Measurements from ENCODE around the gene HELZ.
"Not testable (repeated sequence)": the region's sequence is repeated elsewhere in the genome, so short reads cannot be mapped to it uniquely, and the experiment has no call there.

The HELZ gene

DNA sequence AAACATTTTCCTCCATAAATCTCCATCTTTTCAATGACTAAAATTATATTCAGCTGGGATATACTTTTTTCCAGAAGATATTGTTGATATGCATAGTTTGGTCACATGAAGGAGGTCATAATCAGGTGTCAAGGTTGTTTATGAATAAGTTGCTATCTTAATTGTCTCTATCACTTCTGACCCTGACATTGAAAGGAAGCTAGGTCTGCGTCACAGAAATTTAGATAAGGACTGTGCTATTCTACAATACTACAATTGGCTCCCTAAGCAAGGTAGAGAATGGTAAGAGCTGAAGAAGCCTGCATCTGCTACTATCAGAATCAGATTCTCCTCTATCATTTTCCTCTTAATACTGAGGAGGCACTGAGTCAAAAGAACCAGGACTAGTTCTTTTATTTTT, 133.2 kb downstream of the HELZ start:
- DNase-seq, result no peak

DNA sequence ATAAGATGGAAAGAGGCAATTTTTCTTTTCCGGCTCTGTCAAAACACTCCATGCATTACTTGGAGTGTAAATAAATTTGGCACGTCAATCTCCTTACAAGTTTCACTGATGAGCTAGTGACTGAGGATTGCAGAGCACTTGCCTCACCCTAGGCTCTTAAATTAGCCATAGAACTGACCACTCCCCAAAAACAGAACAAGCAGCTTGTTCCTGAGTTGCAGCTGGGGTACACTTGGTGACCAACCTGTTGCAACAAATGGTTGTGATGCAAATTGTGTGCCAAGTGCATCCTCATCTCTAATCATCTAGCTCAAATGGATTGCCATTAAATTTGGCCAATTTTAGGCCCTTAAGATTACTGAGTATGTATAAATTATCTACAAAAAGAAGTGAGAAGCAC, 133.7 kb downstream of the HELZ start:
- no peak for DNase-seq

DNA sequence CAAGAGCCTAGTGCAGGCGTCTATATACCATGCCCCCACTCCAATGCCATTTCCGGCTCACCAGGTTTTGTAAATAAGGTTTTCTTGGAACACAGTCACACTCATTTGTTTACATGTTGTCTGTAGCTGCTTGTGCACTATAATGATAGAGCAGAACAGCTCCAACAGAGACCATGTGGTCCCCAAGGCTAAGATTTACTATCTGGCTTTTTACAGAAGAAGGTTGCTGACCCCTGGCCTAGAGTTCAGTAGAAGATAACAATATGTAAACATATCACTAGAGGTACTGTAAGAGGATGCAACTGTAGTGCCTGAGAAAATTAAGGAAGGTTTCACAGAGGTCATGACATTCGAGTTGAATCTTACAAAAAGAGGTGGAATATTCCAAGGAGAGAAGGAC, 134.4 kb downstream of the HELZ start:
- DNase-seq, result no peak

DNA sequence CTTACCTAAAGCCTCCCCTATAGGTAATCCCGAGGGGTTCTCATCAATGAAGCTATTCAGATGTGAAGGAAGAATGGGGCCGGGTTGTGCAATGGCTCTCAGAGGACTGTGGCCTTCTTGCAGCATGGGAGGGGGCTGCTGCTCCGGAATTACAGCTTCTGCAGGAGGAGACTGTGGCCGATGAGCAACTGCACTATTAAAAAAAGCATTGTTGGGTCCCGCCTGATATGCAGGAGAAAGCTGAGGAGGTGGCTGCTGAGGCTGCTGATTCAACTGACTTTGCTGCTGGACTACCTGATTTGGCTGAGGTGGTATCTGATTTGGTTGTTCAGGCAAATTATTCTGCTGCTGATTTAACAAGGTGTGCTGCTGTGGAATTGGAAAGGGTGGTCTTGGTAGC, 135.9 kb downstream of the HELZ start:
- no peak for DNase-seq

DNA sequence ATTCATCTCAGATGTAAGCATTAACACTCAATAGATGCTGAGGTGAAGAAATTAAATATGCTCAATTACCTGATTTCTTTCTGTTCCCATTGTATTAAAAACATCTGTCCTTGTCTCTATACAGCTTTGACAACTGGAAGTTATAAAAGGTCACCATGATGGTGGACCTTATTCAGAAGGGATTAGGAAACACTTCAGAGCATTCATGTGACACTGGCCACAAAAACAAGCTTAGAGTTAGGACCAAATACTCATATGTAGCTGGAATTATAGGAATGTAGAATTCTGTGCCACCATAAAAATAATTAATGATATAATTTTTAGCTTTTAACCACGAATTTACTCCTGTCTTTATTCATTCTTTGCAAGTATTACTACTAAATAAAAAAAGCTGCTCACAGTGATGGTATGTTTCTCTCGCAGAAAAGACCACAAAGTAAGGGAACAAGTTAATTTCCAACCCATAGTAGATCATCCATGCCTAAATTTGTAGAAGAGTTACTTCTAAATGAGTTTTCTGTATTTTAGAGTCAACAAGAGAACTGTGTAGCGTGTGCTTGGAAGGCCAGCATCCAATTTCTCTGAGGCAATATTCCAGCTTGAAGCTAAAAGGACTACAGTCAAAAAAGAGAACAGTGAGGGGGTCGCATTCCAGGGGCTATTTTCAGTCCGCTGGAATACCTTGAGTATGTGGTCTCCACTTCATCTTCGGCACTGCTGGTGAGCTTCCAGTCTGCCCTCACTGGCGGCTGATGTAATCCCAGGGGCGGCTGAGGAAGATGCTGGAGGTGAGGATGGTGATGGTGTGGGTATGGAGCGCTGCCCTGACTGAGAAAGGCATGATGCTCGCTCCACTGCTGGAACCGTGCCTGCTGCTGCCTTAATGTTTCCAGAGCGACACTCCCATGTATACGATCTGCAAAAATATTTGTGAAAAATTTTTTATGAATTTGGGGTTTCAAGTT, 136.9 kb downstream of the HELZ start:
- no peak for DNase-seq

DNA sequence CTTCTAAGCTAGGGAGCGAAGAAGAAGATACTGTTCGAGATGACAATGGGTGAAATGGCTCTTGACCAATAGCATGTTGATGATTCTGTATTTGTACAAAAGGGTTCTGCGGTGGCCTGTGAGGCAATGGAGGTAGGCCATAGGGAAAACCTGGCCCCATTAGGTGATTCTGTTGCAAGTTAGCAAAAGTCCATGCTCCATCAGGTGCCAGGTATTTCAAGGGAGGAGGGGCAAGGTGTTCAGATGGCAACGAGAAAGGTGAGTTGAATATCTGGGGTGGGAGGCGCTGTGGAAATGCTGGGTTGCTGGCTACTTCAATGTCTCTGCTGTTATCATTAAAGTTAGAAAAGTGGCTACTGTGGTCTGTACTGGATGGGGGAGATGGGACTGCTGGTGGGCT, 137.8 kb downstream of the HELZ start:
- DNase-seq, result no peak

DNA sequence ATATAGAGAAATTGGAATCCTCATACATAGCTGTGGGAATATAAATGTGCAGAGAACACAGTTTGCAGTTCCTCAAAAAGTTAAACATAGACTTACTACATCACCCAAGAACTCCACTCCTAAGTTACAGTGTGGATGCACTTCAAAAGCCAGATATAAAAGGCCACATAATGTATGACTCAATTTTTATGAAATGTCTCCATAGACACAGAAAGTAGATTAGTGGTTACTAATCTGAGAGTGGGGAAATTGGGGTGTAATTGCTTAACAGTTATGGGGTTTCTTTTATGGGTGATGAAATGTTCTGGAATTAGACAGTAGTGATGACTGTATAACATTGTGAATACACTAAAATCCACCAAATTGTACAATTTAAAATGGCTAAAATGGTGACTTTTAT, 139.8 kb downstream of the HELZ start:
- DNase-seq, result no peak

DNA sequence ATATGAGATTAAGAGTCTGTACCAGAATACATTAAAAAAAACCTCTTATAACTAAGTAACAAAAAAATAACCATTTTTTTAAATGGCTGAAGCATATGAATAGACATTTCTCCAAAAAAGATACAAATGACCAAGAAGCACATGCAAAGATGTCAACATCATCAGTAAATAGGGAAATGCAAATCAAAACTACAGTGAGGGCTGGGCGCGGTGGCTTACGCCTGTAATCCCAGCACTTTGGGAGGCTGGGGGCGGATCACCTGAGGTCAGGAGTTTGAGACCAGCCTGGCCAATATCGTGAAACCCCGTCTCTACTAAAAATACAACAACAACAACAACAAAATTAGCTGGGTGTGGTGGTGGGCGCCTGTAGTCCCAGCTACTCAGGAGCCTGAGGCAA, 140.4 kb downstream of the HELZ start:
- not testable (repeated sequence) for DNase-seq

DNA sequence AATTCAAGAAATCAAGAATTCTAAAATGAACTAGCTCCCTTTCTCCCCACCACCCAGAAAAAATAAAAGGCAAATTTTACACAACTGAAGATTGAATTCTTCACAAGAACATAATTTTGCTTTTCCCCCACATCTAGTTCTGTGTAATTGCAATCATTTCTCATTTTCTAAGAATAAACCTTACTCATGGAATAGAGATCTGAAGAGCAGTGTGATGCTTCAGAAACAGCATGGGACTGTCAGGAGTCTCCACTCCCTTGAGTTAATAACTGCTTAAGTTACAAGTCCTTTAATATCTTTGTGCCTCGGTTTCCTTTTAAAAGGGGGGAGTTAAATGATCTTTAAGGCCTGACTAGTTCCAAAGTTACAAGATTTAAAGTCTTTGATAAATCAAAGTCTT, 147.0 kb downstream of the HELZ start:
- no peak for DNase-seq

DNA sequence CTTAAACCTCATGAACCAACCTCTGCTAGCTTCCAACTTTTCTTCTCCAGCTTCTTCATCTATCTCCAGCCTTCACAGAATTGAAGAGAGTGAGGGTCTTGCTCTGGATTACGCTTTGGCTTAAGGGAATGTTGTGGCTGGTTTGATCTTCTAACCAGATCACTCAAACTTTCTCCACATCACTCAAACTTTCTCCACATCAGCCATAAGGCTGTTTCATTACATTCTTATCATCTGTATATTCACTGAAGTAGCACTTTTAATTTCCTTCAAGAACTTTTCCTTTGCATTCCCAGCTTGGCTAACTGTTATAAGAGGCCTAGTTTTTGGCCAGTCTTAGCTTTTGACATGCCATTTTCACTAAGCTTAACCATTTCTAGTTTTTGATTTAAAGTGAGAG, 148.4 kb downstream of the HELZ start:
- DNase-seq, result no peak

DNA sequence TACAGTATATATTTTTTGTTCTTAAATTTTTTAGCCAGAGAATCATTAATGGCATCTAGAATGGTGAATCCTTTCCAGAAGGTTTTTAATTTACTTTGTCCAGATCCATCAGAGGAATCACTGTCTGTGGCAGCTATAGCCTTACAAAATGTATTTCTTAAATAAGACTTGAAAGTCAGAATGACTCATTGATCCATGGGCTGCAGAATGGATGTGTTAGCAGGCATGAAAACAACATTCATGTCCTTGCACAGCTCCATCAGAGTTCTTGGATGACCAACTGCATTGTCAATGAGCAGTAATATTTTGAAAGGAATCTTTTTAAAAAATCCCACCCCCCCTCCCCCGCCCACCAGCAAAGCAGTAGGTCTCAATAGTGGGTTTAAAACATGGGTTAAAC, 149.2 kb downstream of the HELZ start:
- no peak for DNase-seq

DNA sequence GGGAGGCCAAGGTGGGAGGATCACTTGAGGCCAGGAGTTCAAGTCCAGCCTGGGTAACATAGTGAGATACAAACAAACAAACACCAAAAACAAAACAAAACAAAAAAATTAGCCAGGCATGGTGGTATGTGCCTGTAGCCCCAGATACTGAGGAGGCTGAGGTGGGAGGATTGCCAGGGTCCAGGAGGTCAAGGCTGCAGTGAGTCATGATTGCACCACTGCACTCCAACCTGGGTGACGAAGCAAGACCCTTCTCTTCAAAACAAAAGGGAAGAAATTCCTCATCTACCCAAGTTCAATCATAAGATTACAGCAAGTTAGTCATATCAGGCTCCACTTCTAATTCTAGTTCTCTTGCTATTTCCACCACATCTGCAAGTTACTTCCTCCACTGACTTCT, 149.7 kb downstream of the HELZ start:
- peak; percentile 5 for DNase-seq

DNA sequence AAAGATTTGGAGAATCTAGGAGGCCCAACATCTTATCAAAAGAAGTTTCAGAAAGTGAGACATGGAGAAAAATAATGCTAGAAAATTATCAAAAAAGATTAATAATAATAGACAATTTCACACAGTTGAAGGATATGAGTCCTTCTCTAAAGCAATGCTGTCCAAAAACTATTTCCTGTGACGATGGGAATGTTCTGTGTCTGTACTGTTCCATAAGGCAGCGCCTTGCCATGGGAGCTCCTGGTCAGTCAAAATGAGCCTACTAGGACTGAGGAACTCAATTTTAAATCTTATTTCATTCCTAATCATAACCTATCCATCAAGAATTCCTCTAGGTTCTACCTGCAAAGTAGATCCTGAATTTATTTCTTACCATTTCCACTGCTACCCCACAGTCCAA, 151.6 kb downstream of the HELZ start:
- DNase-seq, result no peak

DNA sequence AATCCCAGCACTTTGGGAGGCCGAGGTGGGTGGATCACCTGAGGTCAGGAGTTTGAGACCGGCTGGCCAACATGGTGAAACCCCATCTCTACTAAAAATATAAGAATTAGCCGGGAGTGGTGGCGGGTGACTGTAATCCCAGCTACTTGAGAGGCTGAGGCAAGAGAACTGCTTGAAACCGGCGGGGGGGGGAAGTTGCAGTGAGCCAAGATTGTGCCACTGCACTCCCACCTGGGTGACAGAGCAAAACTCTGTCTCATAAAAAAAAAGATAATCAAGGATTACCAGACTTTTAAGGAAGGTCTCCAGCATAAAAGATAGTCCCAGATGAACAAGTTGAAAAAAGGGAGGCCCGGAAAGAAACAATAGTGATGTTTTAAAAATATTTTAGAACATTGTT, 152.3 kb downstream of the HELZ start:
- not testable (repeated sequence) for DNase-seq

DNA sequence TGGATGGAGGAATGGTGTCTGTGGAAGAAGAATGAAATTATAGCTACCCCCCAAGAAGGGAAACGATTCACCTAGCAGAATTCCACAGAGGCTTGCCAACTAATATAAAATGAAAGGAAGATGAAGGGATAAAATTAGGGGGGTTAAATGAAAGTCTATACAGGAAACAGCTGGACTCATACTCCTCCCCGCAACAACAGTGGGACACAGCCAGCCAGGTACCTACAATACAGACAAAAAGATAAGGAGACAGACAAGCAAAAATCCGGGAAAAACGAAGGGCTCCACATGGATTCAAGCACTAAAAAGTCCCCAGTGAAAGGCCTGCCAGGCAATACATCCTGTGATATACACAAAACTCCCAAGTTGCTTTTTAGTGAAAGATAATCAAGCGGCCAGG, 152.7 kb downstream of the HELZ start:
- no peak for DNase-seq

DNA sequence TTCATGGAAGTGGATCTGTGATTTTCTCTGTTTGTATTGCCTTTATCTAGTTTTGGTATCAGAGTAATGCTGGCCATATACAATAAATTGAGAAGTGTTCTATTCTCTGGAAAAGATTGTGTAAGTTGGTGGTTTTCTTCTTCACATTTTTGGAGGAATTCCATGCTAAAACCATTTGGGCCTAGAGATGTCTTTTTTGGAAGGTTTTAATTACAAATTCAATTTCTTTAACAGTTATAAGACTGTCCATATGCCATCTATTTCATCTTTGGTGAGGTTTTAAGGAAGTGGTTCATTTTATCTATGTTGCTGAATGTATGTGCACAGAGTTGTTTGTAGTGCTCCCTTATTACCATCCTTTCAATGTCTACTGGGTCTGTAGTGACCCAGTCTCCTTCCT, 154.7 kb downstream of the HELZ start:
- no peak for DNase-seq

DNA sequence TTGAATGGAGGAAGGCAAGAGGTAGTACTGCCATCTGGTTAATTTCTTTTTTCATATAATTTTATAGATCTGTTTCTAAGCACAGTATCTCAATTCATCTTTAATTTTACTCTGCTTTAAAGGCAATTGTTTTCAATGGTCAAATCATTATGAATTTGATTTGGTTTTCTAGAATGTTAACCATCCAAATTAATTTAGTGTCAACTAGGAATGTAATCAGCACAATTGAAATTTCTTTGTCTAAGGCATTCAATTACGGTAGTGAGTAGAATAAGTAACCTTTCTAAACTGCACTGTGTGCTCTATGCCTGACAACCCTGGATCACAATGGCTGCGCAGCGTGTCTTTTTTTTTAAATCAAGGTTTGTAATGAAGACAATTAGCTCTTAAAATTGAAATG, 156.4 kb downstream of the HELZ start:
- DNase-seq, result no peak

DNA sequence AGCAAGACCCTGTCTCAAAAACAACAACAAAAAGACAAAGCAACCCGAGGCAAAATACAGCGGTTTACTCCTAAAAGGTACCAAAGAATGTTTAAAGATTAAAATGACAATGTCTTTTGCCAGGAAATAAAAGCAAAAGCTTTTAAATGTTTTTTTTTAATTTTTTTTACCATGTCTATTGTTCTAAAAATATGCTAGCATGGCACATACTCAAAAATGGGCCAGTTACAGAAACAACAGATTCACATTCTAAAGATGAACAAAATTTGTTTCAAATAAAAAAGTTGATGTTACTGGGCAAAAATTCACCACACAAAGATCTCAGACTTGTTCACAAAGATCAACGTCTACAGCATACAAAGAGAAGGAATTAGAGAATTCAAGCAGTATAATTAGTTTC, 159.6 kb downstream of the HELZ start:
- no peak for DNase-seq

DNA sequence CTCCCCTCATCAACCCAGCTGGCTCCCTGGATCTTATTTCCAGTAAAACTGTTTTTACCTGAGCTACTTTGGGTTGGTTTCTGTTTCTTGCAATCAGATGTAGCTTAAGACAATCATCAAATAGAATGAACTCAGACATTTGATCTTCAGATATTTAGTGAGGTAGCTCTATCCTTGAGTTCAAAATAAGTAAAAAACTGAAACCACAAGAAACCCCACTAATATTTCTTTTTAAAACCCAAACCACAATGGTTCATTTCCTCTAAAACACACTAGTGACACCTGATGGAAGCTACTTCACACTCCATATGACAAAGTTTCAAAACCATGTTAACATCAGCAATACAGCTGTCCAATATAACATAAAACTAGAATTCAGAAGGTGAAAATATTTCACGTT, 162.9 kb downstream of the HELZ start:
- no peak for DNase-seq

DNA sequence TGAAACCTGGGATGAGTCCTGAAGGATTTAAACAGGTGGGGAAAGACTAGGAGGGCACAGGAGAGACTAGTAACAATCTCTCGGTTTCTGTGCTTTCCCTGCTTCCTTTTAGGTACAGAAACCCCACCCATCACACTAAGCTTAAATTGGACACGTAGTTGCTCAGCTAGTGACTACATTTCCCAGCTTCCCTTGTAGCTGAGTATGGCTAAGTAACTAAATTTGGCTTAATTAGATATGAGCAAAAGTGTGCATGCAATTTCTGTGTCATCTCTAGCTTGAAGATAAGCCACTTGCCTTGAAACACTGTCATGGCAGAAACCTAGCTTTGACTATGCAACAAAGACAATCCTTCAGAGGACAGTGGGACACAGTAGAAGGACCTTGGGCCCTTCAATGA, 164.2 kb downstream of the HELZ start:
- DNase-seq, result no peak

DNA sequence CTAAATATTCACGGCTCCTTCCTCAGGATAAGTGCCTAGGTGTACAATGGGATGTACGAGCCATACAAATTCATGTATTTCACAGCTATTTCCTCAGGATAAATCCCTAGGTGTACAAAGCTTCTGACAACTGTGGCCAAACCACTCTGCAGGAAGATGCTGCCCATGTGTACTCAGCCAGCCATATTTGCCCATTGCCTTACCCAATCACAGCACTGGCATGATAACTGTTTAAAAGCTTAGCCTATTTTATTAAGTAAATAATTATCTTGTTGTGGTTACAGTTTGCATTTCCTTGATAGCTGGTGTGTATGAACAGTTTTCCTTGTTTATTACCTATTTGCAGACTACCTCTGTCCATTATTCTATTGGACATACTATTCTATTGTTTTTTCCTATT, 165.5 kb downstream of the HELZ start:
- no peak for DNase-seq

DNA sequence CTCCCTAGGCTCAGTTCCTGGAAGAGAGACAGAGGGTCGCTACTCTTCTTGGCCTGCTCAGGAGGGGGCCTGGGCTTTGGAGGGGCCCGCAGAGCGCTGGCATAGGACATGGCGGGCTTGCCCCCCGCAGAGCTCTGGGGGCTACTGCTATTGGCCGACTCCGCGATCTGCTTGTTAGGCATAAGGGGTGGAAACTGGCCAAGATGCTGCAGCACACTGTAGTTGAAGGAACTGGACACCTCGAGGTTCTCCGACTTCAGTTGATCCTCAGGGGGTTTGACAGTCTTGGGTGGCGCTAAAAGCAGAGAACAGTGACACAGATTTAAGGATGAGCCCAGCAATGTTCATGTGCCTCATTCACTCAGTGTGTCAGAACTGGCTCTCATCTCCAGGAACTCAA, 166.7 kb downstream of the HELZ start:
- DNase-seq, result no peak

DNA sequence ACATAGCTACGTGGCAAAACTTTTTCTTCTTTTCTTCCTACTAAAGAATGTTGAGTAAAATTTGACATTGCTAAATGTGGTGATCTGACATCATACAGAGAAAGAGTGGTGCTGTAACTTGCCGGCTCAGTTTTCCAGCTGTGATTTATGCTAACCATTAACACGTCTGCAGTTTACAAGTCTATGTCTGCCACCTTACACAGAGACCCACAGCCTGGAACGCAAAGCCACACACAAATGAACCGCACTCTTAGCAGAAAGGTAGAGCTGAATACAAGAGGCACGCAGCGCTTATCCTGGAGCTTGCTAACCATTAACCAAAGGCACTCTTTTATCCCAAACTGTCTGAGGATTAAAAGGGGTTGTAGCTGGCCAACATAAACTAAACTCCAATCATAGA, 168.7 kb downstream of the HELZ start:
- DNase-seq, result no peak

DNA sequence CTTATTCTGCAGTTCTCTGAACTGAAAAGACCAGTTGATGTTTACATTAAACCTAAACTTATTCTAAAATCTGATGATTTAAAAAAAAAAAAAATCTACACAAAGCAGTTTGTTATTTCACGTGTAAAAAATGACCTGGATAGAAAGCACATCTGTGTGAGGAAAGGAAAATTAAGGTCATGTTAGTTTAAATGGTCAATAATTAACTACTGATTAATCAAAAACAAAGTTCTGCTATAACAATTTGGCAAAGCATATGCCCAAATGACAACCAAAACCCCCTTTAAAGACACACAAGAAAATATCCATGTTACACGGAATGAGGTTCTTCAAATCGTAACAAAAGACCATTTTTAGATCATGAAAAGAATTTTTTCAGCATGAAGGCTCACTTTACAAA, 170.2 kb downstream of the HELZ start:
- no peak for DNase-seq

DNA sequence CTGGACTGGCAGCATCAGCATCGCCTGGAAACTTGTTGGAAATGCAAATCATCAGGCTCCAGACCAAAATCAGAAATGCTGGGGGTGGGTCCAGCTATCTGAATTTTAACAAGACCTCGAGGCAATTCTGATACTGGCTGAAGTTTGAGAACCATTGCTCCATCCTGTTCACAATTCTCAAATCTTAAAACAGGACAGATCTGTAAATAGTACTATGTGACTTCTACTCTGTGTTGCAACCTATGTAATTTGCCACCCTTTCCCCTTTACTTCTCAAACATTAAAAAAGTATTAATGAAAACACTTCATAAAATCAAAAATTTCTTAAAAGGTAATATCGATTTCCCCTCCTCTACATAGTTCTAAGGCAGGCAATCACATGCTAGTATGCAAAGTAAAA, 172.1 kb downstream of the HELZ start:
- DNase-seq, result no peak
